IMR-90 (cell line): Measurements from ENCODE around the gene RPS5. TPM values are rescaled to one million over a fixed set of nuclear protein-coding genes. Genes with fewer than 3 reads are reported as not detected.

Experiments
- ATAC-seq: fragments of 200-7000 bp; cut with Tn5 transposase; 2 replicates; pipeline ENCODE4 v1.9.1; 2020; ENCODE audit warnings: low read depth, mild to moderate bottlenecking, moderate library complexity
- BruUV-seq: library from RNA; stranded (reverse); fragments of 400-500 nt; replicated peaks from 2 replicates; lab custom pipeline; 2021; lab: Mats Ljungman, UMichigan
- CTCF ChIA-PET: fragments of 300-600 bp; formaldehyde crosslinking; extraction: SDS; loops from one replicate; lab custom pipeline; 2021; ENCODE audit warnings: antibody characterized with exemption; lab: Yijun Ruan, JAX
- POLR2A ChIA-PET: fragments of 300-600 bp; sonication (Branson Sonifier 250); formaldehyde crosslinking; loops from one replicate; lab custom pipeline; 2022; ENCODE audit warnings: antibody characterized with exemption; ENCODE audit not compliant: unreplicated experiment; lab: Charles Lee
- DNase-seq: peaks from one replicate; pipeline ENCODE4 v3.0.0; 2013
- H2AFZ ChIP-seq: replicated peaks from 2 replicates; pipeline ENCODE3; 2013; ENCODE audit warnings: low read length, mild to moderate bottlenecking; ENCODE audit not compliant: poor library complexity
- H2AK5ac ChIP-seq: 2 replicates; pipeline ENCODE4 v1.6.1; 2013; ENCODE audit warnings: low read depth, low read length, inconsistent platforms
- H2AK9ac ChIP-seq: replicated peaks from 2 replicates; pipeline ENCODE3; 2013; ENCODE audit warnings: mild to moderate bottlenecking, low read depth, low read length, moderate library complexity; ENCODE audit not compliant: poor library complexity
- H2BK120ac ChIP-seq: 2 replicates; pipeline ENCODE4 v1.6.1; 2013; ENCODE audit warnings: low read depth, low read length, inconsistent platforms
- H2BK15ac ChIP-seq: 3 replicates; pipeline ENCODE4 v1.6.1; 2013; ENCODE audit warnings: low read depth, low read length, inconsistent platforms
- H2BK20ac ChIP-seq: 2 replicates; pipeline ENCODE4 v1.6.1; 2013; ENCODE audit warnings: low read depth, mild to moderate bottlenecking, inconsistent platforms, low read length, moderate library complexity
- H2BK5ac ChIP-seq: 2 replicates; pipeline ENCODE4 v1.6.1; 2013; ENCODE audit warnings: mild to moderate bottlenecking, low read depth, low read length, inconsistent platforms; ENCODE audit not compliant: poor library complexity, severe bottlenecking
- H3K14ac ChIP-seq: replicated peaks from 2 replicates; pipeline ENCODE4 v1.6.1; 2013; ENCODE audit warnings: low read depth, low read length, inconsistent platforms
- H3K18ac ChIP-seq: 2 replicates; pipeline ENCODE4 v1.6.1; 2013; ENCODE audit warnings: low read depth, low read length, control low read depth
- H3K23ac ChIP-seq: 2 replicates; pipeline ENCODE4 v1.6.1; 2013; ENCODE audit warnings: low read depth, low read length, inconsistent platforms
- H3K27ac ChIP-seq: 2 replicates; pipeline ENCODE4 v1.5.1; 2013; ENCODE audit warnings: mild to moderate bottlenecking, control low read depth, low read length; ENCODE audit not compliant: insufficient read depth
- H3K27me3 ChIP-seq: 2 replicates; pipeline ENCODE4 v1.6.1; 2013; ENCODE audit warnings: low read length; ENCODE audit not compliant: control insufficient read depth, insufficient read depth
- H3K36me3 ChIP-seq: 2 replicates; pipeline ENCODE4 v1.6.1; 2013; ENCODE audit warnings: low read length, mixed read lengths; ENCODE audit not compliant: control insufficient read depth, insufficient read depth
- H3K4ac ChIP-seq: 2 replicates; pipeline ENCODE4 v1.6.1; 2013; ENCODE audit warnings: low read depth, low read length, inconsistent platforms
- H3K4me1 ChIP-seq: 2 replicates; pipeline ENCODE4 v1.6.1; 2013; ENCODE audit warnings: low read length, mixed read lengths; ENCODE audit not compliant: control insufficient read depth, insufficient read depth
- H3K4me2 ChIP-seq: 2 replicates; pipeline ENCODE4 v1.6.1; 2013; ENCODE audit warnings: low read depth, mild to moderate bottlenecking, control low read depth, low read length, moderate library complexity
- H3K4me3 ChIP-seq: 2 replicates; pipeline ENCODE4 v1.5.1; 2013; ENCODE audit warnings: low read depth, mild to moderate bottlenecking, control low read depth, low read length, moderate library complexity; ENCODE audit not compliant: insufficient read depth
- H3K56ac ChIP-seq: 2 replicates; pipeline ENCODE4 v1.6.1; 2013; ENCODE audit warnings: low read length, inconsistent platforms; ENCODE audit not compliant: insufficient read depth; ENCODE audit errors: extremely low read depth
- H3K79me1 ChIP-seq, 2 experiments: 2 replicates each; pipeline ENCODE4 v1.6.1; 2013; ENCODE audit warnings: low read length in 2 of 2, inconsistent platforms in 1 of 2, low read depth in 1 of 2
- H3K9ac ChIP-seq: 2 replicates; pipeline ENCODE4 v1.6.1; 2013; ENCODE audit warnings: low read depth, low read length, control low read depth
- H3K9me1 ChIP-seq: 2 replicates; pipeline ENCODE4 v1.6.1; 2013; ENCODE audit warnings: low read length, inconsistent platforms; ENCODE audit not compliant: insufficient read depth
- H3K9me3 ChIP-seq: 2 replicates; pipeline ENCODE4 v1.6.1; 2013; ENCODE audit warnings: low read length; ENCODE audit not compliant: control insufficient read depth, insufficient read depth
- H4K20me1 ChIP-seq: 2 replicates; pipeline ENCODE4 v1.6.1; 2013; ENCODE audit warnings: low read length, inconsistent platforms; ENCODE audit not compliant: insufficient read depth
- H4K5ac ChIP-seq: 2 replicates; pipeline ENCODE4 v1.6.1; 2013; ENCODE audit warnings: mild to moderate bottlenecking, low read depth, low read length, control low read depth
- H4K8ac ChIP-seq, 2 experiments: 2 replicates each; pipeline ENCODE4 v1.6.1; 2013; ENCODE audit warnings: low read depth in 2 of 2, low read length in 2 of 2, control low read depth in 1 of 2, inconsistent platforms in 1 of 2
- H4K91ac ChIP-seq: 2 replicates; pipeline ENCODE4 v1.6.1; 2013; ENCODE audit warnings: low read depth, low read length, inconsistent platforms; ENCODE audit not compliant: insufficient read depth
- RFX5 ChIP-seq: IDR thresholded peaks from 2 replicates; pipeline ENCODE4 v1.8.0; 2012; ENCODE audit warnings: low read depth, mild to moderate bottlenecking, low read length, moderate library complexity
- WGBS, 2 experiments: methylation state at CpG; one replicate each; pipeline versions ENCODE4 v1.1.5 to v1.1.7; 2013; ENCODE audit warnings: missing lambda C conversion rate in 2 of 2; ENCODE audit not compliant: insufficient read length in 1 of 2; ENCODE audit errors: extremely low coverage in 2 of 2; 5-methylcytosine and 5-hydroxymethylcytosine counted together
- dilution Hi-C: fragments of 300-500 bp; cut with HindIII; formaldehyde crosslinking; loops from one replicate; pipeline ENCODE4 v1.14.3; 2018; ENCODE audit warnings: low sequenced_read_pairs; ENCODE audit not compliant: unreplicated experiment
- in situ Hi-C: fragments of 300-500 bp; cut with MboI; formaldehyde crosslinking; loops from 3 replicates; pipeline ENCODE4 v1.14.3; 2019; ENCODE audit warnings: low sequenced_read_pairs, inconsistent platforms, mixed read lengths
- intact Hi-C: fragments of 100-400 bp; cut with micrococcal nuclease; formaldehyde crosslinking; loops from 2 replicates; pipeline ENCODE4 v1.10.0; 2022
- polyA plus RNA-seq, 3 experiments: library from polyadenylated mRNA; depleted of rRNA; stranded (reverse); fragments of >200 nt; gene quantifications; 2 replicates each; pipeline ENCODE4 v1.2.3, GENCODE V29; 2012; ENCODE audit warnings: low replicate concordance in 1 of 3
- total RNA-seq: library from RNA; depleted of rRNA; stranded (reverse); fragments of >200 nt; gene quantifications from 2 replicates; pipeline ENCODE4 v1.2.3, GENCODE V29; 2012

Gene RPS5
- total and polyA plus RNA-seq, 2 of the 4 experiments (the other 2 are of a cell fraction) = 3,265 to 5,858 TPM

DNA sequence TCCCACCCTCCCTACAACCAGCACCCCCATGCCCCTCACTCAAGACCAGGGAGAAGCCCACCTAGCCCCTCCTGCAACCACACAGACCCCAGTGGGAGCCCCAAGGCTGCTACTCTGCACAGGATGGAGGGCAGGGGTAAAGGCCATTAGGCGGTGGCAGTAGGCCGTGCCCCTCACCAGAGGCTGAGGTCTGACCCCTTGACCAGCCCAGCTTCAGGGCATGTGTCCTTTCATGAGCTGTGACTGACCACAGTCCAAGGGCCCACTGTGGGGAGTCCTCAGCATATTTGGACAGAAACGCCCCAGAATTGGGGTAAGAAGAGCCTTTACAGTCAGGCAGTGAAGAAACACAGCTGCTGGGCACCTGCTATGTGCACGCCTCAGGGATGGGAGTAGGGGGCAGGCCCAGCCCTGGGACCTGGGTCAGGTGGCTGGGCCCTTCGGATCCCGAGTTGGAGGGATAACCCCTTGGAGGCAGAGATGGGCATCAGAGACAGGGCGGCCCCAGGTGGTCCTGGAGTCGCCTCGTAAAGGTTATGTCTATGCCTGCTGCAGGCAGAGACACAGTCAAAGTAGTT is 1.7 kb upstream of the RPS5 start:
- Histone ChIP-seq H2BK5ac (no peak overlapping the region), H4K20me1 (peaks cover 24% of the 10 kb centered on the region), H2AK5ac (peak overlapping the region; percentile 93), H3K18ac (no peak overlapping the region), H4K91ac (no peak overlapping the region), H3K23ac (0 out of 2 replicates have a peak overlapping the region, but pooled peaks have one; percentile 97), H3K36me3 (peaks cover 5% of the 10 kb centered on the region), H2BK15ac (no peak overlapping the region), H4K8ac (peak overlapping the region; percentile 93 to 96), H4K5ac (peak overlapping the region; percentile 70), H2AFZ (peak overlapping the region; percentile 96), H3K14ac (peak overlapping the region; percentile 92; the same call in 1 of the 2 replicates), H3K9me3 (no peaks in the 10 kb centered on the region), H3K9ac (peak overlapping the region; percentile 87; the same call in 1 of the 2 replicates), H3K4me1 (peaks cover 12% of the 10 kb centered on the region), H3K79me1 (peaks cover 17 to 48% of the 10 kb centered on the region in 2 experiments; a peak in 3 of 4 replicates), H3K4ac (peak overlapping the region; percentile 90), H3K4me2 (peak overlapping the region; percentile 73), H3K9me1 (peaks cover 21% of the 10 kb centered on the region), H3K56ac (no peak overlapping the region), H2AK9ac (peak overlapping the region; percentile 100), H3K27ac (peak overlapping the region; percentile 86), H2BK20ac (no peak overlapping the region), H3K4me3 (no peak overlapping the region), H2BK120ac (peak overlapping the region; percentile 52; the same call in 1 of the 2 replicates), H3K27me3 (no peaks in the 10 kb centered on the region)
- TF ChIP-seq RFX5 = no peak
- BruUV-seq = no TSS peak
- DNase-seq (no peak), ATAC-seq (no peak)
- ChIA-PET POLR2A (no interaction called here), CTCF (no interaction called here)
- 90% methylated on average over 2 of the region's 9 CpGs; no CpG with 5 or more reads in 1 of the 2 experiments for WGBS, 2 experiments
- dilution Hi-C loops = no loop called here
- intact Hi-C loops = no loop called here
- in situ Hi-C loops = no loop called here
